NCI-H2171 (cell line): Measurements from ENCODE around the gene HIVEP3.

ENCODE experiments used
- DNase-seq: peaks from one replicate; lab custom pipeline; 2025; lab: John Stamatoyannopoulos, UW

The HIVEP3 gene

DNA sequence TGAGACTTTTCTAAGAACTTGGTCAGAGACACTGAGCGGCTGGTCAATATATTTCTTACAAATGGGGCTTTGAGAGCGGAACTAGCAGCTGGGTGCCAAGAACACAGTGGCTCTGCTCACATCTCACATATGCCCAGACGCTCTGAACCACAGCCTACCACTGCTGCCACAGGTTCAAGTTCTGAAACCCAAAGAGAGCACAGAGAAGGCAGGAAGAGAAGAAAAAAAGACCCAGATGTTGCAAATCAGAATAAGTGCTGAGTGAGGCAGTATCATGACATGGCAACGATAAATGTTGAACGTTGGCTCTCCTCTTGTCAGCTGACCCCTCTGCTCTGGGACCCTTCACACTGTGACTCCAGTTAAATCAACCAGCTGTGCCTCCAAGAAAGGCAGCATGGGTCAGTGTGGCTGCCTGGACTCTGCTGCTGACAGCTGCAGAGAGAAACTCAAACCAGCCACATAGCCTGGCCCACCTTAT lies 26.4 kb downstream of the HIVEP3 start:
- no peak for DNase-seq

DNA sequence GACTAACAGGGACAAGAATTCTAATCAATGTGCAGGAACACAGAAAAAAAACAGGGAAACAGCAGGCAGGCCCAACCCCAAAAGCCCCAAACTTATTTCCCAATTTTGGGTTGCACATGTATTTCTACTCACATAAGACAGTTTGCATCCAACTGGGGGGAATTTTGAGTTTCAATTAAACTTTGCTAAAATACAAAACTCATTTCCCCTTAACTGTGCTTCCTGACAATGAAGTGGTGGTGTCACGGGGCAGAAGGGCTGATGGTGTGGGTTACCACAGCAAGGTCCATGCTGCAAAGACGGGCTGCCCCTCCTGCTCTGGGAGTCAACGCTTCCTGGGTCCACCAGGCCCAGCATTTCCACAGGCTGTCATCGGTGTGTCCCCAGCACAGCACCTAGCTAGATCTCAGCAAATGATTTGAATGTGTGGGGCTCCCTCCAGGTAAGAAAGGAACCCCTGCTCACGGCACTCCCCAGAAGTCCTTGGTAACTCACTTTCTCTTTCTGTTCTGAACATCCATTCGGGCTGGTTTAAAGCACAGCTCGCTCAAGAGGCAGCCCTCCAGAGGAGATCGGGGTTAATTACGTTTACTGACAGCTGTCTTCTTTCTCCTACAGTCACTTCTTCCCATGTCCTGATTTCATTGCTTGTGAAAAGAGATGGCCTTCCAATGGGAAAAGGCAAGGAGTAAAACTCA lies 27.4 kb downstream of the HIVEP3 start:
- DNase-seq, result peak; percentile 14

DNA sequence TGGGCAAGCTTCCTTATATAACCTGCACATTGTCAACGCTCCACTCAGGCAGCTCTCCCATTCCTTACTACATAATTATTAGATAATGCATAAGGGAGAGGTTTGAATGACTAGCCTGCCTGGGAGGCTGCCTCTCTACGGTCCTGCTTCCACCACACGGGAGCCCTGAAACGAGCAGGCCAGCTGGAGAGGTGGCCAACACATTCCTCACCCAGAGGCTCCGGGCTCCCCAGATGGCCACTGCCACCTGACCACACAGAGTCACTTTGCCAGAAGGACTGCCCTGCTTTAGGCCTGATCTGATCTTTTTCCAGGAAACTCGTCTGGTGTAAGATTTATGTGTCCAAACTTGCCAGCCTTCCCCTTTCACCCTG lies 27.9 kb downstream of the HIVEP3 start:
- DNase-seq, result no peak

DNA sequence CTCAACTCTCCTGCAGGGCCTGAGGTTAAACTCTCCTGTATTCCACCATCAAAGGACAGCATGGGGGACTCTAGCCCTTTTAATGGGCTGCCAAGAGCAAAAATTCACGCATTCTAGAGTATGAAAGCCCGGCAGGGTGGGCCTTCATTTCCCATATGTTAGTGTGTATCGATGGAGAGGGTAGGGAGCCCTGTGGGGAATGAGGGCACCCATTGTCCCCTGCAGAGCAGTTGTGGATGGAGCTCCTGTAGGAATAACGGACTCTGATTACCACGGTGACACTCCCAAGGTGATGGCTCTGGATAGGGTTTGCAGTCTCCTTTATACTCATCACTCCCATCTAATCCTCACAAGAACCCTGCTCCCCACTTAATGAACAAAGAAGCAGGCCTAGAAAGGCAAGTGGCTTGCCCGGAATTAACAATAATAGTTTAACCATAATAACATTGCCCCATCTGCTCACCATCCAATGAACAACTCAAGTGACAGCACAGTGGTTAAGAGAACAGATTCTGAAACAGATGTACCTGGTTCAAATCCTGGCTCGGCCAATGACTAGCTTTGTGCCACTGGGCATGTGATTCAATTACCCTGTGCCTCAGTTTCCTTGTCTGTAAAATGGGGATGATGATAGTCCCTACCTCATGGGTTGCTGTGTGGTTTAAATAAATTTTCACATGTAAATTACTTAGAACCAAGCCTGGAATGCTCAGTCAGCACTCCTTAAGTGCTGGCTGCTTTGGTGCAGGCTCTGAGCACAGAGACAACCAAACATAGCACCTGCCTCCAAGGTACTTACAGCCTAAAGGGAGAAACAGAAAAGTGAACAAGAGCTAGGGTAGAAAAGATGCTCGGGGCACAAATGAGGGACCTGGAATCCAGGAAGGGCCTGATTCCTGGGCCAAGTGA lies 29.0 kb downstream of the HIVEP3 start:
- DNase-seq, result no peak

DNA sequence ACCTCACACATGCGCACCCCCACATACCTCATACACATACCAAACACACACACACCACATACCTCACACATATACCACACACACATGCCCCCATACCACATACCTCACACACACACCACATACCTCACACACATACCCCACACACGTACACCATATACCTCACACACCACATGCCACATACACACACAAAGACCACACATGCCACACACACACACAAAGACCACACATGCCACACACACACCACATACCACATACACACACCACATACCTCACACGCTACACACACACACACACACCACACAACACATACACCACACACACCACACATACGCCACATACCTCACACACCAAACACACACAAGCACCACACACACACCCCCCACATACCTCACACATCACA lies 30.0 kb downstream of the HIVEP3 start:
- no peak for DNase-seq

DNA sequence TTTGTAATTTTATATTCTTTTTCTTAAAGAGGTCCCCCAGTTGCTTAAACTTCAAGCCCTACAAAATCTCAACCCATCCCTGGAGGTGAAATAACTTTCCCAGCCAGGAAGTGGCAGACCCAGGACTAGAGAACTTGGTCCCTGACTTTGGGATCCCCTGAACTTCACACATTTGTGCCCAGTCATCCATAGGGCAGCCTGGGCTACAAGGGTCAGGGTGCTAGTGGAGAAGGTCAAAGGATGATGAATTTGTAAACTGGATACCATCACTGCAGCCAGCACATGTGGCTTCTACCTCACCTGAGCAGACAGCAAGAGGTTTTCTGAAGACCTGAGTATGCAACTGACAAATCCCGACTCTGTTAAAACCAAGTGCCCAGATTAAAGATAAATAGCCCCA lies 31.4 kb downstream of the HIVEP3 start:
- DNase-seq, result no peak

DNA sequence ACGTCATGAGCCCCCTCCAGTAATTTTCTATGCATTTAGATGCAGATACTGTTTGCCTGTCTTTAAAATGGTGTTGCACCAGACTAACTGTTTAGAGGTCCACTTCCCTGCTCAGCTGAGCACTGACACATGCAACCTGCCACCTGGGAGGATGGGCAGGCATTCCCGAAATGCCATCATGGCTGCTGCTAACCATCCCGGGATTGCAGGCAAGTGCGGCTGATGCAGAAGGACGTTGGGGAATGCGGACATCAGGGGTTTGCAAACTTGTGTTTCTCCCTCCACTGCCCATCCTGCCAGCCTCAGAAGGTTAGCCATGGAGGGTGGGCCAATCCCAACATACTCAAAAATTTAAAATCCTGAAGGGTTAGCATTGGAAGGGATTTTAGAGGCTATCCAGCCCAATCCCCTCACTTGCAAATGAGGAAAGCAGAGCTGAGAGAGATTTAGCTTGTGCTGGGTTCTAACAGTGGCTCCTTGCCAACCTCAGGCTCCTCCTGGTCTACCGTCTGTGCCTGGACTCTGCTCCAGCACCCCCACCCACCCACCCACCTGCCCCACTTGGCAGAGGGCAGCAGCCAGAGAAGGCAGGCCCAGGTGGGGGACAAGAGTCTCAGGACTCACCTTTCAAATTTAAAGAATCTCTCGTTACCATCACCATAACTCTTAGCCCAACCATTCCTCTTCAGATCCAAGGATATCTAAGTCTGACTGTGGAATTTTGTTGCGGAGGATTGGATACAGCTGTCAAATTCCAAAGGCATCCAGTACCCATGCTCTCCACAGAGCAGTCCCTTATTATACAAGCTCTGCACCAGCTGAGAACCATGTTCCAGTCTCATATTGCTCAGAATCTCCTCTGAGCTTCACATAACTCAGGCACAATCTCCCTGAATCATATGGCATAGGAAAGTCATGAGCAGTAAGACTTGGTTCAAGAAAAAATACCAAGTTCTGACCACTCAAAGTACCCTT lies 34.2 kb downstream of the HIVEP3 start:
- DNase-seq, result no peak

DNA sequence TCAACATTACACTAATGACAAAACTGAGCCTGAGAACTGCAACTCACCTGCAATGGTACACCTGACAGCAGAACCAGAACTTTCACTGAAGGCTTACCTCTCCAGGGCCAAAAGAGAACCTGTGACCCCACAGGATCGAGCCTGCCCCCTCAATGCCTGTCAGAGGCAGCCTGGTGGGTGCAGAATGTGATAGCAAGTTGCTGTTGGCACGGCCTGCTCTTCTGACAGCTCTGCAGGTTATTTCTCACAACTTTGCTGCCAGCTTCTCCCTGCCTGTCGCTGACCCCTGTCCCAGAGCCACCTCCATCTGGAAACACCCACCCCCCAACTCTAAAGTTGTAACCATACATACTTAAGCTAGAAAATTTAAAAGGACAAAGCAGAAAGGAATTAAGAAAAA lies 35.2 kb downstream of the HIVEP3 start:
- DNase-seq, result no peak

DNA sequence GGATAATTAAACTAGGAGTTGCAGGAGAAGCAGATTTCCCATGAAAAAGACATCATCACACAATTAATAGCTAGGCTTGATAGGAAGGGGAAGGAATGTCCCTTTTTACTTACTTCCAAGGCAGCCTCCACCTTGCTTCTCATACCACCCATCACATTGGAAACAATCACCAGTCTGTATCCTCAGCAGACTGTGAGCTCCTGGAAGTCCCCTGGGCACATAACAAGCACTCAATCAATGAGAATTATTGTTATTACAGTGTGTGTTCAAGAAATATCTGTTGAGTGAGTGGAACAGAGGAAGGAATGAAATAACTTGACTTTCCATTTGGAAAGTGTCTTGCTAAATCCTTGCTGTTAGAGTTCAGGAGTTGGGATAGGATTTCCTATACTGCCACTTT lies 36.2 kb downstream of the HIVEP3 start:
- DNase-seq, result no peak

DNA sequence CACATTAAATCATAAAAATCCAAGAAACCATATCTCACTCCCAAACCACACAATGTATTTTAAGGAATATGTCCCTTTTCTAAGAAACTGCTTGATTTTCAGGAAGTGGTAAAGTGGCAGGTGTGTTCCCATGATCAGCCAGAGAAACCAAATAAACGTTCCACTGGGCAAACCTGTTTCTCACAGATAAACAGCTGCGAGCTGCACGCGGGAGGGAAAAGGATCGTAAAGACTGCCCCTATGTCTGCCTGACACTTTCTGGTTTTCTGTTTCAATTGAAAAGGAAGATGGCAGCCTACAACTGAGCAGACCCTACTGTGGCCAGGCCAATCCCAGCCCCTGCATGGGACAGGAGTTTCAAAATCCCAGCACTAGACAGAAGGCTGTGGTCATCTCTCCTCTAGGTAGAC lies 36.6 kb downstream of the HIVEP3 start:
- peak; percentile 20 for DNase-seq

DNA sequence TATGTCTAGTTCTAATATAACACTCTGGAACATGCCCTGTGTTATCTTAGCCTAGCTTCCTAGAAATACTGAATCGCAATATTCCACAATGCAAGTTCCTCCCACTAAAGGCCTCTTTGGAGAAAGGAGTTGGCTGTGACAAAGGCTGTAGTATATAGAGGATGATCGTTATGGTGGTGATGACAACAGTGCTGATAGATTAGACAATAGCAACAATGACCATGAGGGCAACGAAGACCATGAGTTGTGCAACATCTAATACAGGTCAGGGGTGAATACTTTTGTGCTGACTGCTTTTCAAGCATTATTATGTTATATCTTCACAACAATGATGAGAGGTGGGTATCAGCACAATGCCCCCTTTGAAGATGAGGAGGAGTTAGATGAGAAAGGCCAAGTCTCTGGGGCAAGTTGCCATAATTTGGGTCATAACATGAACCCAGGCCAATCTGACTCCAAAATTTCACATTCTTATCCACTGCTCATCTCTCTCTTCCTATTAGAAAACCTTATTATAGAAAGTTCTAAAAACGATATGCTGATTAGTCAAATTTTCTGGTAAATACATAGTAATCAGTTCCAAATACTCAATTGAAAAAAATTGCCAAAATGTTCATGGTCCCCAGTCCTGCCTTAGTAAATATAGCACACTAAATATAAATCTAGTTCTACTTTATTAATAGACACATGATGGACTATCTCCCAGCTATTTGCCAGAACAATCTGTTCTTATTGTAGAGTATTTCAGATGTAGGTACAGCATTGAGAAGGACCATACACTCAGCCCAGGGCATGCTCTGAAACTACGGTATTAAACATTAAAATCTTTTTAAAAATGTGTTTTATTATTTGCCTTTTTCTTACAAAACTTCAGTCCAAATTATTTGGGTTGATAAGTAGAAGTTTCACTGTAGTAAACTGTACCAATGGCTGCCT lies 37.5 kb downstream of the HIVEP3 start:
- no peak for DNase-seq

DNA sequence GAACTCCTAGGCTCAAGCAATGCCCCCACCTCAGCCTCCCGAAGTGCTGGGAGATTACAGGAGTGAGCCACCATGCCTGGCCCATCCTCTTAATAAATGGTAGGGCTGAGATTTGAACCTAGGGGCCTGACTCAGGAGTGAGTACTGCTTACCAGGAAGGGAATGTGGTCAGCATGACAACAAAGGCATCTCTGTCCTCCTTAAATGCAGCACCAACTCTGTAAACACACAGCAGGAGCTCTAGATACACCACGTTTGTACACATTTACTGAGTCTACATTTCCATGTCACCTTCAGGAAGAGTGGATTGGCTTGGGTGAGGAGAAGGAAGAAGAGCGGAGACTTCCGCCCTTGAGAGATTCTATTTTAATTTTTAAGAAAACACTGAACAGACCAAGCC lies 38.5 kb downstream of the HIVEP3 start:
- DNase-seq, result no peak

DNA sequence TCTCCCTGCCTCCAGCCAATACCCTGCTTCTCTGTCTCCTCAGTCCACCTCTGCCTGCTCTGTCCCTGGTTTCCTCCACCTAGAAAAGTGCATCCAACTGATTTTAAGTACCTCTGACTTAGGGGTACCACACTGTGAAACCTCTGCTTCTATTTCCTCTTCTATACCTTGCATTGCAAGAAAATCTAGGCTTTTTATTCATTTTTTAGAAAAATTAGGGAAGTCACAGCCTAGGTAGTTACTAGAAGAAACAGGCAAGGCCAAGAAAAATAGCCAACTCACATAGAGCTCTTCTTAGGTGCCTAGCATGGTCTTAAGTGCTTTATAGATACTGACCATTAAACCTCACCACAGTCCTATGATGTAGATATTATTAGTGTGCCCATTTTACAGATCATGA lies 39.1 kb downstream of the HIVEP3 start:
- DNase-seq, result no peak

DNA sequence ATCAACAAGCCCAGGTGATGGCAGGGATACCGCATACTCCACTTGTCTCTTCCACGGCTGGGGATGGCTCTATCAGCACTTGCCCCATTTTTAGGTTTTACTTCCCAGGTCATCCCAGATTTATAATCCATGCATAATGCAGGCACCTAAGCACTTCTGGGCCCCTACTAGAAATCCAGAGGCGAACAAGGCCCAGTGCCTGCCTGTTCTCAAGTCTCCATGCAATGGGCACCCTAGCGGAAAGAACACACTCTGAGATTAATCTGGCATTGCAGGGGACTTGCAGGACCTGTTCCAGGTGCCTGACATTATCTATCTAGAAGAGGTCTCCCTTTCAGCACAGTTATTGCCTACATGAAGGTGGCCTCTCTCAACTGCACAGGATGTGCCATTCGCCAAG lies 39.8 kb downstream of the HIVEP3 start:
- DNase-seq, result no peak

DNA sequence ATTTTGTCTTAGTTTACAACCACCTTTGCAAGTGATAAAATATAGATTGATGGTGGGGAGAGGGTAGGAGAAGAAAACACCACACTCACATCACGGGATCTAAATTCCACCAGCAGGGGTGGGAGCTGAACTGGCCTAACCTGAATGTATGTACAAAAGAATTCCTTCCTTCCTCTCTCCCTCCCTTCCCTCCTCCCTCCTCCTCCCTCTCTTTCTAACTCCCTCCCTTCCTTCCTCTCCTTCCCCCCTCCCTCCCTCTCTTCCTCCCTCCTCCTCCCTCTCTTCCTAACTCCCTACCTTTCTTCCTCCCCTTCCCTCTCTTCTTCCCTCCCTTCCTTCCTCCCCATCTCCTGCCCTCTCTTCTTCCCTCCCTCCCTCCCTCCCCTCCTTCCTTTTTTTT lies 40.2 kb downstream of the HIVEP3 start:
- DNase-seq, result no peak

DNA sequence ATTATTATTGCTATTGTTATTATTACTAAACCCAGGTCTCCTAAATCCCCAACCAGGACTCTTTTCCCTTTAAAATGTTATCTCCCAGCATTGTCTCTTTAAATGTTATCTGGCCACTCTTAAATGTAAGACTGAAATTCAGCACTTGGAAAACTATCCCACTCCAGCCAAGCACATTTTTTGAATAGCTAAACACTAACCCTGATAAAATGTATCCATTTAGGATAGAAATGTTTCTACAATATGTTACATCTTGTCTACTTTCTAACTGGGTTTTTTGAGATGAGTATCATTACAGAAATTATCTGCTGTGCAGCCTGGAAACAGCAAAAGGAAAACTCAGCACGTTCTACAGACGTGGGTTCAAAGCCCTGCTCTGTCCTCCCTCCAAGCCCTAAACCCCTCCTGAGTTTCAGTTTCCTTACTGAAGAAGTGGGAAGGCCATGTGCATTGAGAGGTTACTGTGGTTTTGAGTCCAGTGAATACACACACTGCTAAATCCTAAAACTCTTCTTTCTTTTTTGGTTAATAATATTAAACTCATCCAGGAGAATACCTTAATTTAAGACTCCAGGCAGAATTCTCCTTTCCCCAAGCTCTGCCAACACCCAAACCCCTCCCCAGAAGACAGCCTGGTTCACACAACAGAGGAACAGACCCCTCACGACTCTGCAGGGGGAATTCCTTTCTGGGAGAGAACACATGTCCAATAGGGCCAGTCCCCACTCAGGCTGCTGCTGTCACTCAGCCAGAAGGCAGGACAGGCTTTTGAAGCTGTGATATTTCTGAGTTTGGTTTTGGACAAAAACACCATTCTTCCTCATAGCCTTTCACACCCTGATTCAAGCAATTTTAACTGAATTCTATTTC lies 41.9 kb downstream of the HIVEP3 start:
- DNase-seq, result no peak

DNA sequence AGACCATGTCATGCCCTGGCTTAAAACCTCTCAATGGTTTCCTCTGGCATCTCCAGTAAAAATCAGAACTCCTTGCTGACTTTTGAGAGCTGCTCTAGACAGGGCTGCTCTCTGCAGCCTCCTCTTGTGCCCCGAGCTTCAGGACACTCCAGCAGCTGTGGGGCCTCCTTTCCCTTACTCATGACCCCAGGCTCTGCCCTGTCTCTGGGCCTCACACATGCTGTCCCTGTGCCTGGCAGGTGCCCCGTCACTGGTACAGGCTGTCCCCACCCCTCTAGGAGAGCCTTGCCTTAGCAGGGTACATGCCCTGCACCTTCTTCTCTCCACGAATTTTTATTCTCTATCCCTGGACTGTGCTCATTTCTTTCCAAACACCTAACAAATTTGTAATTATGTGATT lies 43.2 kb downstream of the HIVEP3 start:
- no peak for DNase-seq

DNA sequence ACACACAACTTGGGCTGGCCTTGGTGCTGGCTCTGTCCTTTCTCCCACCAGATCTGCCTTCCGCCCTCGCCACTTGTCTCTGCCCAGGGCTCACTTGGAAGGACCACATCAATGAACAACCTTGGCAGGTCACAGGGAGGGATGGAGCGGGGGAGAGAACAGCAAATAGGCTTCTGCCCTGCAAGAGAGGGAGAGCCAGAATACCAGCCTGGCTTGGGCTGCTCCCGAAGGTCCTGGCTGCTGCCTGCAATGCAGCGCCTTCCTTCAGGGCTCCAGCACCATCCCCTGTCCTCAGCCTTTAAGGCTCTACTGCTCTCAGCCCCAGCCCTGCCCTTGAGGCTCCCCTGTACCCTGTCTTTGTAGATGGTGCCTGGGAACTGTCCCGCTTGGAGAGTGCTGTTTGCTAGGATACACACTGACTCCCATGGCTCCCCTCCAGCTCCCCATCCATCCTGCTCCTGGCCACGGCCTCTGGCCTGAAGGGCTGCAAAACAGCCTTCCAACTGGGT lies 43.8 kb downstream of the HIVEP3 start:
- DNase-seq, result no peak

DNA sequence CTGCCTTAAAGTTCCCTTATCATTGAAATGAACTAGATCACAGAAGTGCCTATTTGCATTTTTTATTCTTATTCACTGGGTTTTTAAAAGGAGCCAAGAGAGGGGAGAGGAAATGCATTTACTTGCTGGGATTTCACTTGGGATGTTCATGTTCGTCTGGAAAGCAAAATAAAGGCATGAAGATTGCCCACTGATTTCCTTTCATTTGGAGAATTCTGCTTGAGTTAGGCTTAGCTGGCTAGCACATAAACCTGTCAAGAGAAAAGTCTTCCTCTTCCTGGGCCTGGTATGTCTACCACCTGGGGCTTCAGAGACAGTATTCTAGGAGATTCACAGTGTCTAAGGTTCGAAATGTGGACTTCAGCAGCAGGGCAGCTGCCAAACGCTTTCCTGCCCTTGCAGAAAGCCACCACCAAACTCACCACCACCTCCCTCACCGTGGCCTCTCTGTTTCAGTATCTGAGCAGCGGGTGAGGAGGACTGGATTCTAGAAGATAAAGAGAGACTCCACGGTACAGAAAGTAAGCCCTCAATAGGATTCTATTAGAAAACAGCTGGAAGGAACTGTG lies 44.5 kb downstream of the HIVEP3 start:
- DNase-seq, result no peak

DNA sequence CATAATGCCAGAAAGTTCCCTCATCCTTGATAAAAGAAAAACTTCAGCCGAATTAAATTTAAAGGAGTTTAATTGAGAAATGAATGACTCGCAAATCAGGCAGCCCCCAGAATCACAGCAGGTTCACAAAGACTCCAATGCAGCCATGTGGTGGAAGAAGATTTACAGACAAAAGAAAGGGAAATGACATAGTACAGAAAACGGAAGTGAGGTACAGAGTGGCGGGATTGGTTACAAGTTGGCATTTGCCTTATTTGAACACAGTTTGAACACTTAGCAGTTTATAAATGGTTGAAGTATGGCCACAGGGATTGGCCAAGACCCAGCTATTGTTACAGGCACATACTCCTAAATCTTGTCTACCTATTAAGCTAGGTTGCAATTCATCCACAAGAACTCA lies 46.6 kb downstream of the HIVEP3 start:
- DNase-seq, result no peak
